ENCODE data around the gene SMURF2.

DNA sequence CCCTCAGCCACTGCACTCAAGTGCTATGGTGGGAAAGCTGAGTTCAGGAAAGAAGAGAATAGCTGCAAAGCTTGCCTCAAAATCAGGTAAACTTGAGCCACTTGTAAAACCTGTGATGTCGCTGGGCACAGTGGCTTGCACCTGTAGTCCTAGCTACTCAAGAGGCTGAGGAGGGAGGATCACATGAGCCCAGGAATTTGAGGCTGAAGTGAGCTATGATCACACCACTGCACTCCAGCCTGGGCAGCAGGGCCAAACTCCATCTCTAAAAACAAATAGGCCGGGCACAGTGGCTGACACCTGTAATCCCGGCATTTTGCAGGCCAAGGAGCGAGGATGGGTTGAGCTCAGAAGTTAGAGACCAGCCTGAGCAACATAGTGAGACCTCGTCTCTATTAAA is 26.4 kb upstream of the SMURF2 start:
- TF ChIP-seq ZNF274 (IDR thresholded peaks at IDR 0.05; ENCODE audit: low read depth, low read length) (no peak), YY1 (IDR thresholded peaks at IDR 0.05; ENCODE audit: insufficient read depth, insufficient read length) (no peak)

Measured in NT2/D1 (cell line).